Thyroid gland (tissue), 4 donors: ENCODE results near the gene ERMP1. TPM values are rescaled to one million over a fixed set of nuclear protein-coding genes. Genes with fewer than 3 reads are reported as not detected.

ENCODE experiments used
- DNase-seq, 2 donors: peaks; one replicate each; pipeline ENCODE4 v3.0.0-alpha.2; 2019
- H3K27ac ChIP-seq, 3 donors: fragments of 200-600 bp; sonication (generic); 1 replicate in 2 of 3; 2 replicates in 1 of 3; pipeline ENCODE4 v1.5.1; 2016 to 2019; ENCODE audit warnings: mild to moderate bottlenecking in 1 of 3, moderate library complexity in 1 of 3
- H3K27me3 ChIP-seq: fragments of 200-600 bp; sonication (generic); one replicate; pipeline ENCODE4 v1.5.1; 2019
- H3K36me3 ChIP-seq, 2 donors: fragments of 200-600 bp; sonication (generic); one replicate each; pipeline ENCODE4 v1.5.1; 2016 to 2019
- H3K4me1 ChIP-seq, 2 donors: fragments of 200-600 bp; sonication (generic); one replicate each; pipeline ENCODE4 v1.5.1; 2017 to 2019
- H3K4me3 ChIP-seq, 3 donors: fragments of 200-600 bp; sonication (generic); replicated peaks in 1 of 3; 1 replicate in 2 of 3; 2 replicates in 1 of 3; pipeline ENCODE4 v1.5.1; 2016; ENCODE audit warnings: mild to moderate bottlenecking in 1 of 3
- H3K9me3 ChIP-seq: fragments of 200-600 bp; sonication (generic); one replicate; pipeline ENCODE4 v1.5.1; 2017
- CTCF ChIP-seq, 6 experiments: fragments of 200-600 bp in 3 of 6; fragments of 450-650 bp in 3 of 6; sonication (generic) in 3 of 6; IDR thresholded peaks; one replicate each; pipeline ENCODE4 v1.5.1; 2016 to 2019; ENCODE audit warnings: antibody characterized with exemption in 6 of 6, mild to moderate bottlenecking in 2 of 6, inconsistent platforms in 1 of 6, moderate library complexity in 1 of 6
- POLR2A ChIP-seq, 2 donors: fragments of 450-650 bp; IDR thresholded peaks; one replicate each; pipeline ENCODE4 v1.6.1; 2017; ENCODE audit warnings: antibody characterized with exemption in 2 of 2, mild to moderate bottlenecking in 2 of 2, moderate library complexity in 1 of 2
- WGBS, 2 donors: methylation state at CpG; one replicate each; pipeline ENCODE4 v1.1.5; 2017; 5-methylcytosine and 5-hydroxymethylcytosine counted together
- intact Hi-C: fragments of 100-400 bp; cut with DNase I; formaldehyde crosslinking; loops from one replicate; pipeline ENCODE4 v1.15.1; 2023
- total RNA-seq, 4 donors: library from RNA; depleted of rRNA; stranded (reverse); fragments of >200 nt; gene quantifications; one replicate each; pipeline ENCODE4 v1.2.3, GENCODE V29; 2016

ERMP1 gene
- total RNA-seq, 4 donors from 2014 or later, result 68.3 to 79.5 (median 75.2) TPM

GRCh38 chr9:5854063-5854790 lies 21.3 kb upstream of the ERMP1 start:
- 93 to 94% methylated on average over 4 of the region's 4 CpGs for WGBS, 2 donors
- intact Hi-C loops, result no loop called here

GRCh38 chr9:5853617-5854016 lies 20.7 kb upstream of the ERMP1 start:
- no peak for TF ChIP-seq CTCF (IDR thresholded peaks at IDR 0.05)
- TF ChIP-seq POLR2A (IDR thresholded peaks at IDR 0.05), result no peak
- H3K9me3 ChIP-seq, result no peaks in the 10 kb centered on the region
- peaks cover 3 to 21% of the 10 kb centered on the region in 2 donors for H3K4me1 ChIP-seq
- no peak overlapping the region for H3K4me3 ChIP-seq
- DNase-seq, result no peak
- intact Hi-C loops, result no loop called here
- no peaks in the 10 kb centered on the region for H3K27me3 ChIP-seq
- 40 to 48% methylated on average over 3 of the region's 3 CpGs for WGBS, 2 donors
- no peaks in the 10 kb centered on the region for H3K36me3 ChIP-seq
- H3K27ac ChIP-seq, result peak overlapping the region in 2 of 3 donors; percentile 7 to 10

More at GRCh38 chr9:5854063-5854790, 21.3 kb upstream of the ERMP1 start:
- Histone ChIP-seq H3K4me1 (peaks cover 3 to 21% of the 10 kb centered on the region in 2 donors), H3K4me3 (no peak overlapping the region), H3K9me3 (no peaks in the 10 kb centered on the region), H3K27me3 (no peaks in the 10 kb centered on the region), H3K27ac (peak overlapping the region in 2 of 3 donors; percentile 7 to 10), H3K36me3 (no peaks in the 10 kb centered on the region)
- TF ChIP-seq CTCF (IDR thresholded peaks at IDR 0.05) (no peak), POLR2A (IDR thresholded peaks at IDR 0.05) (no peak)
- DNase-seq, result no peak

- DNase-seq, result no peak
- Histone ChIP-seq H3K27me3 (no peaks in the 10 kb centered on the region), H3K9me3 (no peaks in the 10 kb centered on the region), H3K4me1 (peaks cover 3 to 21% of the 10 kb centered on the region in 2 donors), H3K36me3 (no peaks in the 10 kb centered on the region), H3K4me3 (no peak overlapping the region), H3K27ac (peak overlapping the region in 1 of 3 donors; percentile 1)
- 85 to 87% methylated on average over 1 of the region's 1 CpG for WGBS, 2 donors
- TF ChIP-seq CTCF (IDR thresholded peaks at IDR 0.05) (no peak), POLR2A (IDR thresholded peaks at IDR 0.05) (no peak)
- intact Hi-C loops, result no loop called here
Measured at GRCh38 chr9:5852987-5853386, 20.1 kb upstream of the ERMP1 start.

- Histone ChIP-seq H3K36me3 (no peaks in the 10 kb centered on the region), H3K4me1 (peaks cover 3 to 21% of the 10 kb centered on the region in 2 donors), H3K27ac (peak overlapping the region; percentile 24 to 39 (median 32)), H3K27me3 (no peaks in the 10 kb centered on the region), H3K4me3 (no peak overlapping the region), H3K9me3 (no peaks in the 10 kb centered on the region)
- 87 to 92% methylated on average over 2 of the region's 2 CpGs for WGBS, 2 donors
- DNase-seq, result peak in 1 of 2 donors; percentile 33
- TF ChIP-seq POLR2A (IDR thresholded peaks at IDR 0.05) (no peak), CTCF (IDR thresholded peaks at IDR 0.05) (no peak)
- intact Hi-C loops, result no loop called here
Measured at GRCh38 chr9:5851445-5851844, 18.5 kb upstream of the ERMP1 start.

GRCh38 chr9:5850724-5851122 lies 17.8 kb upstream of the ERMP1 start:
- intact Hi-C loops, result no loop called here
- no peaks in the 10 kb centered on the region for H3K27me3 ChIP-seq
- no peak for DNase-seq
- no peak for TF ChIP-seq POLR2A (IDR thresholded peaks at IDR 0.05)
- no peak overlapping the region for H3K4me3 ChIP-seq
- no peaks in the 10 kb centered on the region for H3K36me3 ChIP-seq
- no peaks in the 10 kb centered on the region for H3K9me3 ChIP-seq
- H3K4me1 ChIP-seq, result peaks cover 3 to 24% of the 10 kb centered on the region in 2 donors
- no peak overlapping the region for H3K27ac ChIP-seq
